ENCODE results near the gene YBX1. TPM values are rescaled to one million over a fixed set of nuclear protein-coding genes. Genes with fewer than 3 reads are reported as not detected.
A peak's percentile ranks its signal among the peaks of the same experiment; 100 is the strongest.

YBX1 gene
- total RNA-seq, 1 donor from 2014 or later = 867 TPM

DNA sequence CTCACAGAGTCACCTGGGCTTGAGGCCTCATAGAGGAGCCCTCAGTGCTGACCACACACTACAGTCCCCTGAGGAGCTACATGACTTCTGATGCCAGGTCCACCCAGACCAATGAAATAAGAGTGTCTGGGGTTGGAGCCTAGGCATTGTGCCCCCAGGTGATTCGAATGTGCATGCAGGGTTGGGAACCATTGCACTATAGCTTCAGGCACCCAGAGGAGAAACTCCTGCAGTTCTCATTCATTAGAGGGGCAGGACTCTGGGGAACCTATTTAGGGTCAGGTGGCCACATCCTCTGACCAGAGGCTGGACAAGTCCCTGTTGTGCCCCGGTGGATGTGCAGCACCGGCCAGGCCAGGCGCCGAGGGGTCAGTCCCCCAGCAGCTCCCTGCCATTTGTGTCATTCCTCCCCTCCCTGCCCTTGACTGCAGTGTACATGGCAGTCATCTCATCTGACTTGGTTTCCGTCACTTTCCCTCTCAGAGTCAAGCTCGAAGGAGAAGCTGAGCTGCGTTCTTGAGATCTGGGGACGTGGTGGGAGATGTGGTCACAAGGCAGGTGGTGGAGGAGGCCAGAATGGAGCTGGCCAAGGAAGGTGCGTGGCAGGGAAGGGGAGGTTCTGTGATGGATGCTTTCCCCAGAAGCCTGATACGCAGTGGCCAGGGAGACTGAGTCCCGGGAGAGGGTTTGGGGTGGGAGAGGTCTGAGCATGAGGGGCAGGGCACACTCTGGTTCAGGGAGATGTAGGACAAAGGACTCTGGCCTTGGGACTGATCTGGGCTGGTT is 51.4 kb downstream of the YBX1 start:
- no peak for DNase-seq
- H3K4me1 Mint-ChIP-seq = peaks cover 9% of the 10 kb centered on the region
- intact Hi-C loops (cut with micrococcal nuclease) = no loop called here
- no peaks in the 10 kb centered on the region for H3K36me3 Mint-ChIP-seq (ENCODE audit: low read depth)
- H3K9me3 Mint-ChIP-seq = no peaks in the 10 kb centered on the region
- no peak overlapping the region for H3K4me3 Mint-ChIP-seq
- H3K27ac Mint-ChIP-seq = no peak overlapping the region
- H3K27me3 Mint-ChIP-seq = no peaks in the 10 kb centered on the region

DNA sequence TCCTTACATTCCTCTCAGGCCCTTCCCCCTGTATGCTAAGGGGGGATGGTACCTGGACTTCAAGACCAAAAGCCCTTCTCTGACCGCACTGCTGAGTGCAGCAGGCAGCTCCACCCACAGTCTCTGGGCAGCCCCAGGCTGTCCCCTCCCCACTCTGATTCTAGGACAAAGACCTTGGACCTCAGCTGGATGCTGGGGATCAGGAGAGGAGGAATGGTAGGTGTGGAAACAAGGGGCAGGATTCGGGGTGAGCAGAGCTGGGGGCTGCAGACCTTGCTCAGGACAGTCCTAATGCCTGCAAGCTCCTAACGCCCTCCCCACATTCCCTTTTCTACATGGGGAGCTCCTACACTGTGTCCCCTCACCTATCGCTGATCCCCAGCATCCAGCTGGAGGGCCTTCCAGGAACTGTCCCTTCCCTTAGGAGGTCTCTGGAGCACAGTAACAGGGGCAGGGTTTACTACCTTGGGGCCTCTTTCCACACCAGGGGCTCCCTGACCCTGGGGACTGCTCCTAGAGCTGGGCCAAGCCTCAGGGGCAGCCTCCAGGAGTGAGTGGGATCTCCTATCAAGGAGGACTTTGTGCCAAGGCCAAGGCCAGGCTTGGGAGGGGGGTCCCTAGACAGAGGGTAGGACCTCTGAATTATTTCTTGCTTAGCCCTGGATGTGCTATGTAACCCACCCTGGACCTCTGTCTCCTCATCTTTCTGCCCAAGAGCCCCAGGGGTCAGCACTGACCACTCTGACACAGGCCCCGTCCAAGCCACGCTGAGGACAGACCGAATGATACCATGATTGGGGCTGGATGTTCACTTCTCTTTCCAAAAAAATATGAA is 52.2 kb downstream of the YBX1 start:
- Mint-ChIP-seq H3K9me3 (no peaks in the 10 kb centered on the region), H3K4me3 (no peak overlapping the region), H3K4me1 (peaks cover 9% of the 10 kb centered on the region), H3K27me3 (no peaks in the 10 kb centered on the region), H3K36me3 (ENCODE audit: low read depth) (no peaks in the 10 kb centered on the region), H3K27ac (no peak overlapping the region)
- intact Hi-C loops (cut with micrococcal nuclease) = no loop called here
- no peak for DNase-seq

DNA sequence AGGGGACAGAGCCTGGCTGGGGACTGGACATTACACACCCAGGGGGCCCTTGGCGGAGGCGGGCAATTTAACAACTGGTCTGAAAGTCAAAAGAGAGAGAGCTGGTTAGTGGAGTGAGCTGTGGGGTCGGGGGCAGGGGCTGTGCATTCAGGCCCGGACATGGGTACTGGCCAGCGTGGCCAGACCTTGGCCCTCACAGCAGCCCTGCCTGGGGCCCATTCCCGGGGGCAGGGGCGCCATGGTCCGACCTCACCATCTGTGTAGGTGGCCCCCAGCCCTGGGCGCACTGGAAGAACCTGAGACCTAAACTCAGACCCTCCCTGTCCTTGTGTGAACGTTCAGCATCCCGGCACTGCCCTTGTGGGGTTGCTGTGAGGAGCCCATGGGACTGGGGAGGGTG is 52.8 kb downstream of the YBX1 start:
- H3K4me1 Mint-ChIP-seq = peaks cover 9% of the 10 kb centered on the region
- intact Hi-C loops (cut with micrococcal nuclease) = no loop called here

DNA sequence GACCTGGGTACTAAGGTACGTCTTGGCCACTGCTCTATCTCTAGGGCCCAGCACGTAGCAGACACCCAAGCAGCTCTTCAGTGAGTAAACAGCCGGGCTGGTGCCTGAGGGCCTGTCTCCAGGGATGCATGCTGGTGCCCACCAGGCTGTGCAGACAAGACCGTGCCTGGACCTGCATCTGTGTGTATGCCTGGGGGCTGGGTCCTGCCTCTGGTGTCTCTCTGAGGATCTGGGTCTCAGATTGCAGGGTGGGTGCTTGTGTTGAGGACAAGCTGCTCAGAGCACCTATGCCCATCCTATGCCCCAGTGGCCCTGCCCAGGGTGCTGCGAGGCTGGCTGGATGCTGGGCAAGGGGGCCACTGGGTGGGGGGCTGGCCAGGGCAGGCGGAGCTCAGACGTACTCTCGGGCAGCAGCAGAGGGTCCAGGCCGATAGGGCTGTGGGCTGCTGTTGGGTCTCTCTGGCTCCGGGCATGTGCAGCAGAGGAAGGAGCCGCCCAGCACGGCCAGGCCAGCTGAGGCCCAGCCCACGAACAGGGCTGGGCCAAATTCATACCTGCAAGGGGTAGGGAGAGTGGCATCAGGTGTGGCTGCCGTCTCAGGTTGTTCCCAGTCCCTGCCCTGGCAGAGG is 53.4 kb downstream of the YBX1 start:
- H3K4me1 Mint-ChIP-seq = peaks cover 9% of the 10 kb centered on the region
- intact Hi-C loops (cut with micrococcal nuclease) = no loop called here

More for the DNA sequence above, 52.8 kb downstream of the YBX1 start:
- no peak for DNase-seq
- Mint-ChIP-seq H3K4me3 (no peak overlapping the region), H3K27me3 (no peaks in the 10 kb centered on the region), H3K27ac (no peak overlapping the region), H3K36me3 (ENCODE audit: low read depth) (no peaks in the 10 kb centered on the region), H3K9me3 (no peaks in the 10 kb centered on the region)

DNA sequence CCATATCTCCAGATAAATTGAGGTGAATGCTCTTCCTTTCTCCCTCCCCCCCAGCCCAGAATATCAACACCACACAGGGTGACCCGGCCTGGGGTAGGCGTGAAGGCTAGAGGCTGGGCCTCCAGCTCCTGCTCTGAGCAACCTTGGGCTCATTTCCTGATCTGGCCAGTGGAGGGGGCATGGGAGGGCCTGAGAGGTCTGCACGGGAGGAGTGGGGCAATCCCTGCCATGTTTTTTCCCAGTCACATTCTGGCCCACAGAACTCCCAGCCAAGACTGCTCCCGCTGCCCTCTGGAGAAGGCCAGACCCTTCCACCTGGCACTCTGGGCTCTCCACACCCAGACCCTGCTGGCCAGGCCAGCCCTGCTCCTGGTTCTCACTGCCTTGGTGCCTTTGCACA is 53.9 kb downstream of the YBX1 start:
- Mint-ChIP-seq H3K4me1 (peaks cover 7% of the 10 kb centered on the region), H3K4me3 (no peak overlapping the region), H3K27ac (no peak overlapping the region), H3K9me3 (no peaks in the 10 kb centered on the region), H3K27me3 (no peaks in the 10 kb centered on the region), H3K36me3 (ENCODE audit: low read depth) (no peaks in the 10 kb centered on the region)
- DNase-seq = no peak
- intact Hi-C loops (cut with micrococcal nuclease) = no loop called here

More for the DNA sequence above, 53.4 kb downstream of the YBX1 start:
- H3K27me3 Mint-ChIP-seq = no peaks in the 10 kb centered on the region
- no peaks in the 10 kb centered on the region for H3K36me3 Mint-ChIP-seq (ENCODE audit: low read depth)
- no peak for DNase-seq
- H3K9me3 Mint-ChIP-seq = no peaks in the 10 kb centered on the region
- H3K27ac Mint-ChIP-seq = no peak overlapping the region
- no peak overlapping the region for H3K4me3 Mint-ChIP-seq

DNA sequence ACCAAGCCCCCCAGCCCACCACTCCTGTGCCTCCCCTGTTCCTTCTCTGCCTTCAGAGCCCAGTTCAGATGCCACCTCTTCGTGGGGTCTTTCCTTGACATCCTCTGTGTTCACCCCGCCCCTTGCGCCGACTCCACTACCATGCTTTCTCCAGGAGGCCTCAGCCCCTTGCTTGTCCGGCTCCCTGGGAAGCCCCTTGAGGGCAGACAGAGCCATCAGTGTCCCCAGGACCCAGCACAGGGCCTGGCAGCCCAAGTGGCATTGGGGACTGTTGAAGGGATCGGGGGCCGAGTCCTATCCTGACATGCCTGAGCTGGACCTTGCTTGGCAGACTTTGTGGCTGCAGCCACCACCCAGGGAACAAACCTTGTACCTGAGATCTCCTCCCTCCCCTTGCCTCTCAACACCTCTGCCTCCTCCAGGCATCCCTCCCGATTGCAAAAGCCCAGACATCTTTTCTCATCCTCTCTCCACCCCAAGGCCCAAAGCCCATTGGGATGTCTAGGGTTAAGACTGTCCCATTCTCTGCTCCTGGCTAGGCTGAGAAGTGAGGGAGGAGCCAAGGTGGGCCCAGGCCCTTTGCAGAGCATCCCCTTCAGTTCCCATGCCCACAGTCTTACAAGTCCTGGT is 54.5 kb downstream of the YBX1 start:
- intact Hi-C loops (cut with micrococcal nuclease) = no loop called here
- DNase-seq = no peak
- H3K9me3 Mint-ChIP-seq = no peaks in the 10 kb centered on the region
- H3K4me1 Mint-ChIP-seq = peaks cover 7% of the 10 kb centered on the region
- no peak overlapping the region for H3K27ac Mint-ChIP-seq
- no peak overlapping the region for H3K4me3 Mint-ChIP-seq
- H3K36me3 Mint-ChIP-seq (ENCODE audit: low read depth) = no peaks in the 10 kb centered on the region
- no peaks in the 10 kb centered on the region for H3K27me3 Mint-ChIP-seq

DNA sequence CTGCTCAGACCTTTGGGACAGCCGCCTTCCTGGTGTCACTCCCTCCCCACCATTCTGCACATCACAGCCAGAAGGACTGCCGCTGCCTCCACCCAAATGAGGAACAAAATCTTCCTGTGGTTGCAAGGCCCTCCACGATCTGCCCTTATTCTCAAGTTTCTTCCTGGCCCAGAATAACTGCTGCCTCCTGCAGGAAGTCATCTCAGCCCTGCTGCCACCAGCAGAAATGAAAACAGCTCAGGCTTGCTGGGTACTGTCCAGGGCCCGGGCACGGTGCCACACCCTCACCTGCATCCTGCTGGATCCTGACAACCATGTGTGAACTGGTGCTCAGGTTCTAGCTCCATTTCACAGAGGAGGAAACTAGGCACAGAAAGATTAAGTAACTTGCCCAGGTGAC is 55.0 kb downstream of the YBX1 start:
- Mint-ChIP-seq H3K9me3 (no peaks in the 10 kb centered on the region), H3K4me1 (peaks cover 7% of the 10 kb centered on the region), H3K27me3 (no peaks in the 10 kb centered on the region), H3K4me3 (no peak overlapping the region), H3K36me3 (ENCODE audit: low read depth) (no peaks in the 10 kb centered on the region), H3K27ac (no peak overlapping the region)
- intact Hi-C loops (cut with micrococcal nuclease) = no loop called here
- DNase-seq = peak; percentile 72

DNA sequence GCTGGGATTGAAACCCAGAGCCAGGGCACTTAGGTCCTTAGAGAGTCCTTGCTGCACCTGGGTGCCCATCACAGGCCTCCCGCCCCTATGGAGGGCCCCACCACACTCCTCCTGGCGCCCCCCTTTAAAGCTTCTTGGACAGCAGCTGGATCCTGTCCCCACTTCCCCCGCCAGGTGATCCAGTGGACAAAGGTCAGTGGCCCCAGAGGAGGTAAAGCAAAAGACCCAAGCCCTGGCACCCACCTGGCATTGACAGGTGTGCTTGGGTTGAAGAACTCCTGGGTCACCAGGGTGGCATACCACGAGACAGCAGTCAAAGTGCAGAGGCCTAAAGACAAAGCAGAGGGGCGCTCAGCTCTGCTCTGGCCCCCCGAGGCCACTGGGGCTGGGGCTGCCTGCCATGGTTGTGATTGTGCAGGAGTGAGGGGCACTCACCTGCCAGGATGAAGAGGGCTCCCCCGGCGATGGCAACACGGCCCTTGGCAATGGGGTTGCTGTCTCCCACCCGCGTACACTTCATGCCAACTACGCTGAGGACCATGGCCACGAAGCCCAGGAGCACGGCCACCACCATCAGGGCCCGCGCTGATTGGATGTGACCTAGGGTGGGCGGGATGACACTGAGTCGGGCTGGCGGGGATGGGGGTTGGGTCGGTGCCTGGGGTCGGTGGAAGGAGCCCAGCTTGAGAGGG is 55.9 kb downstream of the YBX1 start:
- no peak overlapping the region for H3K4me3 Mint-ChIP-seq
- intact Hi-C loops (cut with micrococcal nuclease) = no loop called here
- H3K27ac Mint-ChIP-seq = no peak overlapping the region
- no peaks in the 10 kb centered on the region for H3K9me3 Mint-ChIP-seq
- peaks cover 7% of the 10 kb centered on the region for H3K4me1 Mint-ChIP-seq
- H3K36me3 Mint-ChIP-seq (ENCODE audit: low read depth) = no peaks in the 10 kb centered on the region
- no peaks in the 10 kb centered on the region for H3K27me3 Mint-ChIP-seq
- DNase-seq = no peak

DNA sequence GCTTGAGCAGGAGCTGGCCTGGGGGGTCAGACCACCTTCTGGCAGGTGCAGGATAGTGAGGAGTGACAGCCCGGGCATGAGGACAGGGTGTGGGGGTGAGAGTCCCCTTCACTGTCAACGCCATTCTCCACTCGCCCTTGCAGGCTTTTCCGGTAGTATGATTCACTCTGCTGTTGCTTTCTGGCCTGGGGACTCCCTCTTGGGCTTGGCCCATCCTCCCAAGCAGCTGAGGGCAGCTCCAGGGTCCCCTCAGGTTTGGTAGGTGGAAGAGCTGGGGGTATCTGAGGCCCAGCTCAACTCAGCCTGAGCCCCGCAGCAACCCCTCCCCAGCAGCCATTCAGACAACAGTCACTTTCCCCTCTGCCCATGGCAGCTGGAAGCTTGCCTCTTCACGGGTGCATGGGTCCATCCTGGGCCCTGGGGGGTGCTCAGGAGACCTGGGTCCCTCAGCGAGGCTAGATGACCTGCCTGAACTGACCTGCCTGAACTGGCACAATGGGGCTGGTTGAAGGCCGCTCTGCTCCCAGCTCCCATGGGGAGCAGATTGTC is 56.5 kb downstream of the YBX1 start:
- intact Hi-C loops (cut with micrococcal nuclease) = no loop called here
- H3K4me1 Mint-ChIP-seq = peaks cover 7% of the 10 kb centered on the region
- DNase-seq = no peak
- no peak overlapping the region for H3K27ac Mint-ChIP-seq
- H3K9me3 Mint-ChIP-seq = no peaks in the 10 kb centered on the region
- no peaks in the 10 kb centered on the region for H3K36me3 Mint-ChIP-seq (ENCODE audit: low read depth)
- no peak overlapping the region for H3K4me3 Mint-ChIP-seq
- H3K27me3 Mint-ChIP-seq = no peaks in the 10 kb centered on the region

DNA sequence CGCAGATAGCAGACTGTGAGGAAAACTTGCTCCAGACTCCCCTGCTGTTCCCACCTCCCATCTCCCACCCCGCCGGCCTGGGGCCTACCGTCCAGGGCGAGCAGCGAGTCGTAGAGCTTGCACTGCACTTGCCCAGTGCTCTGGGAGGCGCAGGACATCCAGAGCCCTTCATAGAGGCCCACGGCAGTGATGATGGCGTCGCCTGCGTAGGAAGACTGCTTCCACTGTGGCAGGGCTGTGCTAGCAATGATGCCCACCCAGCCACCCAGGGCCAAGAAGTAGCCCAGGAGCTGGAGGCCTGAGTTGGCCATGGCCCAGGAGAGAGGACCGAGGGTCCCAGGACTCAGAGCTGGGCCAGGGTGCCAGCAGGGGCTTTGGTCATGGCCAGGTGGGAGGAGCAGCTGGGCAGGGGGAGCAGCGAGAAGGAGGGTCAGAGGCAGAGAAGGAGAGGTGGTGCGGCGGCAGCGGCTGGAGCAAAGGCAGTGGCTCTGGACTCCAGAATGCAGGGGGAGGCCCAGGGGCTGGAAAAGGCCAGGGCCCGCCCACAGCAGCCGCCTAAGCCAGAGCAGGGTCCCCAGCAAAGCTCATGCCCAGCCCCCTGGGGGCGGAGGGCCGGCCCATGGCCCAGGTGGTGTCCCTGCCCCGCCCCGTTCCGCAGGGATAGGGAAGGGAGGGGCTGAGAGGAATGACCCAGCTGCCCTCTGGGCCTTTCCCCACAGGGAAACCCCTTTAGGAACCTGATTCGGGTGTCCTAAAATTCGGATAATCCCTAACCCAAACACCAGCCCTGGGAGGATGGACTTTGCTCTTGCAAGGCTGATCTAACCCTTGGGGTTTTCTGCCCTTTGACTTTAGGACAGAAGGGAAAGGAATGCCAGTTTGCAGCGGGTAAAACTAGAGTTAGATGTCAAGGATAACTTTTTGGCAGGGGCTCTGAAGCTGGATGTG is 57.8 kb downstream of the YBX1 start, which contains the start of gene CLDN19:
TSS of gene CLDN19 (minus strand) at position 484 of the 948 bp plus-strand sequence. CDS start at position 311, 173 bp downstream.
- peaks cover 7% of the 10 kb centered on the region for H3K4me1 Mint-ChIP-seq
- no peak within 1 kb of the TSS for H3K27ac Mint-ChIP-seq
- intact Hi-C loops (cut with micrococcal nuclease) = no loop called here
- no peaks in the 10 kb centered on the region for H3K9me3 Mint-ChIP-seq
- no peak for DNase-seq
- no peaks in the 10 kb centered on the region for H3K27me3 Mint-ChIP-seq
- no peak within 1 kb of the TSS for H3K4me3 Mint-ChIP-seq
- H3K36me3 Mint-ChIP-seq (ENCODE audit: low read depth) = no peaks in the 10 kb centered on the region

DNA sequence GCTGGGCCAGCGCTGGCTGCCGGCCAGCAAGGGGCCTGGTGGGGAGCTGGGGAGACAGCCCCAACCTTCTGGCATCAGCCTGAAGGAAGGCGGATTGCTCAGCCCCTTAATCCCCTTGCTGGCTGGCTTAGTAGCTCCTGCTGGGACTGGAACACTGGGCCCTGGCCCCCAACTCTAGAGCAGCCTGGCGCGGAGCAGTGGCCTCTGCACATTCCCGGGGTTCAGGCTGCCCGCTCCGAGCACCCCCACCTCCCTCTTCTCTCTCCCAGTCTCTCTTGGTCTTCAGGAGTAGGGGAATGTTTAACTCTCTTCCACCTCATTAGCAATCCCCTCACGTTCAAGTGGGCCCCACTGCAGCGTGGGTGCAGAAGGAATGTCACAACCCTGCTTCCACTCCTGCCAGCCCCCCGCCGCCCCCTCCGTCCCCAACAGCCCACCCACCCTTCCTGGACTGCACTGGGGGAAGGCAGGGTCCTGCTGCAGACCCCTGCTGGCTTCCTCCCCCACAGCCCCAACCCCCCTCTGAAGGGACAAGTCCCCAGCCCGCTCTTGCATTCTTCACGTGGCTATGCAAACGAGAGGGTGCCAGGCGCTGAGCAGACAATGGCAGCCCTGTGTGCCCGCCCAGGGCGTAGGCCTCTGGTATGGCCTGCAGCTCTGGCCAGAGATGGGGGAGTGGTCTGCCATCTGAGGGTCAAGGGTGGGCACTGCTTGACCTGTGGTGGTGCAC is 58.8 kb downstream of the YBX1 start:
- no peak for DNase-seq
- Mint-ChIP-seq H3K4me3 (no peak overlapping the region), H3K27me3 (no peaks in the 10 kb centered on the region), H3K4me1 (peaks cover 7% of the 10 kb centered on the region), H3K36me3 (ENCODE audit: low read depth) (peaks cover 4% of the 10 kb centered on the region), H3K27ac (no peak overlapping the region), H3K9me3 (no peaks in the 10 kb centered on the region)
- intact Hi-C loops (cut with micrococcal nuclease) = no loop called here

DNA sequence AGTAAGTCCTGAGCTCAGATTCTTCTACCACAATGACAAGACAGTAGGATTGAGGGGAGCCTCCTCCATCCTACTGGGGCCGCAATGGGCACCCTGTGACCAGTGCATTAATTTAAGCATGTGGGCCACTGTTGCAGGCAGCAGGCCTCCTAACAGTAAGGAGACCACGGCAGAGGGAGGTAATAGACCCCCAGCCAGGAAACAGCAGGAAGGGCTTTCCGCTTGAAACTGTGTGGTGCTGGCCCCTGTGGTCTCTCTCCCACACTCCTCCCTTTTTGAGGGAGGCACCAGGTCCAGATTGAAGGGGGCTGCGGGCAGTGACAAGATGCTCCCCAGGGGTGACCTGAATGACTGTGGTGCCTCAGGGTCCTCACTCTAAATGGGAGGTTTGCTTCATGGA is 59.5 kb downstream of the YBX1 start:
- no peaks in the 10 kb centered on the region for H3K9me3 Mint-ChIP-seq
- peaks cover 6% of the 10 kb centered on the region for H3K36me3 Mint-ChIP-seq (ENCODE audit: low read depth)
- no peak overlapping the region for H3K4me3 Mint-ChIP-seq
- H3K27ac Mint-ChIP-seq = no peak overlapping the region
- intact Hi-C loops (cut with micrococcal nuclease) = no loop called here
- peaks cover 7% of the 10 kb centered on the region for H3K4me1 Mint-ChIP-seq
- no peak for DNase-seq
- H3K27me3 Mint-ChIP-seq = no peaks in the 10 kb centered on the region

Data from activated CD4-positive, alpha-beta T cell treated with anti-CD3 and anti-CD28 coated beads, Interleukin-2, amount 10 ng/mL, durations not matched to agents 24 days and 14 days (primary cell).